Measurements from ENCODE around the gene NUP93. TPM values are rescaled to one million over a fixed set of nuclear protein-coding genes. Genes with fewer than 3 reads are reported as not detected.

Gene NUP93
- total RNA-seq, 1 donor from 2014 or later = 111 TPM

GRCh38 chr16:56888806-56889205 is 158.9 kb downstream of the NUP93 start:
- no peak for DNase-seq (ENCODE audit: low read depth, low spot score)

DNA sequence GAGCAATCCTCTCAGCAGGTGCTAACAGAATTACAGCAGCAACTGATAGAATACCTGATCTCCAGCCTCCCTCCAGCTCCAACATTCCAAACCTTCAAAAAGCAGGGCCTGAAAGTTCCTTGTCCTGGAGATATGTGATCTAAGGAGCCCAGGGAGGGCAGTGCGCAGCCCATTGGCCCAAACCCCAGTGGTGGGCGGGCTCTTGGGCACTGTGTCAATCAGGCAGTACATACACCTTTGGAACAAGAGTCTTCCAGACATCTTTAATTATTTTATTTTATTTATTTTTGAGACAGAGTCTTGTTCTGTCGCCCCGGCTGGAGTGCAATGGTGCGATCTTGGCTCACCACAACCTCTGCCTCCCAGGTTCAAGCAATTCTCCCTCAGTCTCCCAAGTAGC is 159.3 kb downstream of the NUP93 start:
- DNase-seq (ENCODE audit: low read depth, low spot score) = no peak

DNA sequence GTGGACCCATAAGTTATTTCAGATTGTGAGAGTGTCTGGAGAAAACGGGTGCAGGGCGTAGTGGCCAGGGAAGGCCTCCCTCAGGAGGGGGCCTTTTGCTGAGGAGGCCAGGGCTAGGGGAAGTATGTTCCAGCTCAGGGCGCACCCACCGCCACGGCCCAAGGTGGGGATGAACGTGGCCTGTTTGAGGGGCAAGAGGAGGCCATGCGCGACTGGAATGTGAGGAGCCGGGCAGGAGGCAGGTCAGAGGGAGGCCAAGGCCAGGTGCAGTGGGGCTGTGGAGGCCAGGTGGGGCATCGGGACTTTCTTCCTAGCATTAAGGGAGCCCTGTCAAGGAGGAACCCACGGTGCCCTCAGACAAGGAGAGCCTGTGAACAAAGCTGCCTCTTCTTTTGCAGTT is 161.8 kb downstream of the NUP93 start:
- DNase-seq (ENCODE audit: low read depth, low spot score) = no peak

GRCh38 chr16:56892705-56893104 is 162.8 kb downstream of the NUP93 start:
- DNase-seq (ENCODE audit: low read depth, low spot score) = no peak

GRCh38 chr16:56894331-56894917 is 164.5 kb downstream of the NUP93 start:
- no peak for DNase-seq (ENCODE audit: low read depth, low spot score)

DNA sequence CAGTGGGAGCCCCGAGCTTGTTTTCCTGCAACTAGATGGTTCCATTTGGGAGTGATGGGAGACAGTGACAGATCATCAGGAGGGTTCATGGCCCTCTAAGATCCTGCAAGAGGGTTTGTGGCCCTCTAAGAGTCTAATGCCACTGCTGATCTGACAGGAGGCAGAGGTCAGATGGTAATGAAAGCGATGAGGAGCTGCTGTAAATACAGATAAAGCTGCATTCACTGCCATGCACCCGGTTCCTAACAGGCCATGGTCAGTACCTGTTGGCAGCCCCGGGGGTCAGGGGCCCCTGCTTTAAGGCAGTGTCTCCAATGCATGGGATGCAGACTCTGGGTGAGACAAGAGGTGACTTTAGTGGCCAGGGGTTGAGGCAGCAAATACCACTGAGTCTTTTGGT is 165.9 kb downstream of the NUP93 start:
- no peak for DNase-seq (ENCODE audit: low read depth, low spot score)

DNA sequence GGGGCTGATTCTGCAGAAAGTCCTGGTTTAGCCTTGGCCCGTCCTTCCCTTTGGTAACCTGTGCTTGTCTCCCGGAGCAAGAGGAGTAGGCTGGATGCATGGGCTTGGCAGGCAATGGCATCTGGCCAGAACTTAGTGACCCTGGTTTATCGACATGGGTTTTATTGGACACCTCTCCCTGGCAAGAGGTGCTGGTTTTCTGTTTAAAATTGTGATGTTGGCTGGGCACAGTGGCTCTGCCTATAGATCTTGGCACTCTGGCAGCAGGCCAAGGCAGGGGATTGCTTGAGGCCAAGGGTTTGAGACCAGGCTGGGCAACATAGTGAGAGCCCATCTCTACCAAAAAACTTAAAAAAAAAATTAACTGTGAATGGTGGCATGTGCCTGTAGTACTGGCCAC is 166.3 kb downstream of the NUP93 start:
- DNase-seq (ENCODE audit: low read depth, low spot score) = no peak

- DNase-seq (ENCODE audit: low read depth, low spot score) = no peak
Observed at GRCh38 chr16:56897026-56897799, 167.3 kb downstream of the NUP93 start.

GRCh38 chr16:56898847-56899246 is 168.9 kb downstream of the NUP93 start:
- no peak for DNase-seq (ENCODE audit: low read depth, low spot score)

Other genes starting within 250 kb of the NUP93 start
- 29.7 and 49.2 TPM in 2 replicates for gene BBS2, start 210.1 kb upstream of the NUP93 start, total RNA-seq
- not detected in 2 replicates for gene MT4, start 165.1 kb upstream of the NUP93 start, total RNA-seq
- gene MT3, start 140.6 kb upstream of the NUP93 start, total RNA-seq = not detected in 2 replicates
- gene MT2A, start 121.5 kb upstream of the NUP93 start, total RNA-seq = 227 and 304 TPM in 2 replicates
- 132 and 284 TPM in 2 replicates for gene MT1E, start 104.3 kb upstream of the NUP93 start, total RNA-seq
- gene MT1M, start 97.5 kb upstream of the NUP93 start, total RNA-seq = 3.5 and 8.8 TPM in 2 replicates
- gene MT1A, start 91.5 kb upstream of the NUP93 start, total RNA-seq = 4.2 and 9.4 TPM in 2 replicates
- not detected in 2 replicates for gene MT1B, start 78.2 kb upstream of the NUP93 start, total RNA-seq
- 0.59 and 2.4 TPM in 2 replicates for gene MT1F, start 72.2 kb upstream of the NUP93 start, total RNA-seq
- gene MT1G, start 62.1 kb upstream of the NUP93 start, total RNA-seq = not detected in 2 replicates
- not detected in 2 replicates for gene MT1H, start 60.3 kb upstream of the NUP93 start, total RNA-seq
- gene MT1X, start 47.7 kb upstream of the NUP93 start, total RNA-seq = 26.1 and 29.9 TPM in 2 replicates
- gene SLC12A3, start 135.1 kb downstream of the NUP93 start, total RNA-seq = not detected in 2 replicates
- gene HERPUD1, start 202.0 kb downstream of the NUP93 start, total RNA-seq = 43.6 and 129 TPM in 2 replicates
- gene CETP, start 231.8 kb downstream of the NUP93 start, total RNA-seq = 0.14 and 0.33 TPM in 2 replicates

All from pulmonary artery endothelial cell (primary cell).